Fibroblast of mammary gland (primary cell): Measurements from ENCODE around the gene PPP1R7.

Experiments
- DNase-seq: peaks from one replicate; pipeline ENCODE4 v3.0.0-alpha.2; 2010; ENCODE audit warnings: low read depth
- H3K4me3 ChIP-seq: 2 replicates; pipeline ENCODE4 v1.5.1; 2011; ENCODE audit warnings: low read depth, mild to moderate bottlenecking, low read length, moderate library complexity; ENCODE audit not compliant: control insufficient read depth
- CTCF ChIP-seq: conservative IDR thresholded peaks from 2 replicates; pipeline ENCODE4 v1.5.1; 2011; ENCODE audit warnings: low read depth, low read length, inconsistent platforms; ENCODE audit not compliant: control insufficient read depth, insufficient read depth

Gene PPP1R7

DNA sequence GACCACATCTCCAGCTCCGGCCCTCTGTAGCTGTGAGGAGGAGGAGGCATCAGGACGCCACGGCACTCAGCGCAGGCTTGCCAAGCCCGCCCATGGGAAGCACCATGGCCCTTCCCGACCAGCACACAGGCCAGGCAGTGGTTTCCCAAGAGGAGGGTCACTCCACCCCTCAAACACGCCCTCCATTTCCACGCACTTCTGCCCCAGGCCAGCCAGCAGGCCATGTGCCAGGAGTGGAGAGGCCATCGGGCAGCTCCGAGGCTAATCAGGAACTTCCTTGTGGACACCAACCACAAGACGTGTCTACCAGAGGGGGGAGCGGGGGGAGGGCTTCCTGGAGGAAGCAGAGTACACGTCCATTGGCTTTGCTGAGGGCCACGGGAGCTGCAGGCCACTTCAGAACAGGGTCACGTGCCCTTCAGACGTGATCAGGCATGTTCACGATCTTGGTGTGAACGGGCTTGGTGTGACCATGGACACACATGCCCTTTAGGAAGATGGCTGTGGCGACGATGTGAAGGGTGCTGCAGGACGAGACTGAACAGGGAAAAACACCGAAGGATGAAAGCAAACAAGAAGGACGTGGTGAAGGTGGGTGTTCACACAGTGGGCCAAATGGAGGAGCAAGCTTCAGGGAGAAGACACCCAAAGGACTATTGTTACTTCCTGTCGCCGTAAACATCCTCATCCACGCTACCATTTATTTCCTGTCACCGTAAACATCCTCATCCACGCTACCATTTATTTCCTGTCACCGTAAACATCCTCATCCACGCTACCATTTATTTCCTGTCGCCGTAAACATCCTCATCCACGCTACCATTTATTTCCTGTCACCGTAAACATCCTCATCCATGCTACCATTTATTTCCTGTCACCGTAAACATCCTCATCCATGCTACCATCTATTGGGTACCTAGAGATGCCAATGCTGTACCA is 41.7 kb upstream of the PPP1R7 start:
- no peak for TF ChIP-seq CTCF
- no peak for DNase-seq
- no peak overlapping the region for H3K4me3 ChIP-seq

- H3K4me3 ChIP-seq, result no peak overlapping the region
Observed at GRCh38 chr2:241109210-241110088, 40.8 kb upstream of the PPP1R7 start.

DNA sequence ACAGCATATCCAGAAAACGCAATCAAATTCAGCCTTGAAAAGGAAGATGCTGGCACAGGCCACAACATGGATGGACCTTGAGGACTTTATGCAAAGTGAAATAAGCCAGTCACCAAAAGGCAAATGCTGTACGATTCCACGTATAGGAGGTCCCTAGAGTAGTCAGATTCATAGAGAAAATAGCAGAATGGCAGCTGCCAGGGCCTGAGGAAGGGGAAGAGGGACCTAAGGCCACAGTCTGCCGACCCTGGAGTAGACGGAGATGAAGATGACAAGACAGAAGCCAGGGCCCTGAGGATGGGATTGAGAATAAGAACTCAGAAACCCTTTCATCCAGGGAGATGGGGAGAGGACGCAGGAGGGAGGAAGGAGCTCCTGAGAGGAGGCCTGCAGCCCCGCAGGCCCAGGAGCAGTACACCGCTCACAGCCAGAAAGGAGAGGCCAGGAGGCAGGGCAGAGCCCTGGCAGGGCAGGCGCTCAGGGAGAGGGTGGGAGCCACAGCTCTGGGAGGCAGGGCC is 40.1 kb upstream of the PPP1R7 start:
- no peak for DNase-seq
- no peak overlapping the region for H3K4me3 ChIP-seq
- no peak for TF ChIP-seq CTCF

More at GRCh38 chr2:241109210-241110088, 40.8 kb upstream of the PPP1R7 start:
- no peak for TF ChIP-seq CTCF
- no peak for DNase-seq

DNA sequence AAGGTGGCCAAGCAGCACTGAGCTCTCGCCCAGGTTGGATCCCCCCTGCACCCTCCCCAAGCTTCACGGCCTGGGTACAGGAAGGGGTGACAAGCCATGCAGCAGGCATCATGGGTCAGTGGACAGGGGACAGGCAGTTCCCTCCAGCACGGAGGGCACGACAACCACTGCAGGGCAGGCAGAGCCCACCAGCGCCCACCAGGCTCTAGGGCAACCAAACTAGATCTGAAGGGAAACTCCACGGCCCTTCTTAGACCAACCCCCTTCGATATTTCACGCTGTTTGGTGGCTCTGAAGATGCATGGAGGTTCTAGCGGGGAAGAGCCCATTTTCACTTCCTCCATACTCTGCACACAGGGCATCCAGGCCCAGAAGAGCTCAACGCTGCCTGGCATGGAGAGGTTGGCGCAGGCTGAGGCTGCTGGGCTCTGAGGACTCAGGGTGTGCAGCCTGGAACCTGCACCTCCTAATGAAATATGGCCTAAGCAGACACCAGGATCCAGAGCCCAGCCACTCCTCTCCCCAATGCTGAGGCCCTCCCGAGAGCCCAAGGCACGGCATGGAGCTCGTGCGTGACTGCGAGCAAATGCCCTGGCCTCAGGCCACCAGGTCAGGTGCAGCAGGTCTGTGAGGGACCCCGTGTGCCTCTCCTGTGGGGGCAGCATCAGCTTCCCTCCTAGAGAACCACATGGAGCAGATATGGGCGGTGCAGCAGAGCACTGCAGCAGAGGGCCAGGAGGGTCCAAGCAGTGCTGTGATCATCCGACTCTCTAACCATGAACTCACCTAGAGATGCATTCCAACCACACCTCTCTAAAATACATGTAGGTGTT is 39.4 kb upstream of the PPP1R7 start:
- TF ChIP-seq CTCF, result no peak
- DNase-seq, result no peak
- no peak overlapping the region for H3K4me3 ChIP-seq

- no peak for DNase-seq
- no peak for TF ChIP-seq CTCF
- no peak overlapping the region for H3K4me3 ChIP-seq
Observed at GRCh38 chr2:241111440-241111805, 38.8 kb upstream of the PPP1R7 start.

DNA sequence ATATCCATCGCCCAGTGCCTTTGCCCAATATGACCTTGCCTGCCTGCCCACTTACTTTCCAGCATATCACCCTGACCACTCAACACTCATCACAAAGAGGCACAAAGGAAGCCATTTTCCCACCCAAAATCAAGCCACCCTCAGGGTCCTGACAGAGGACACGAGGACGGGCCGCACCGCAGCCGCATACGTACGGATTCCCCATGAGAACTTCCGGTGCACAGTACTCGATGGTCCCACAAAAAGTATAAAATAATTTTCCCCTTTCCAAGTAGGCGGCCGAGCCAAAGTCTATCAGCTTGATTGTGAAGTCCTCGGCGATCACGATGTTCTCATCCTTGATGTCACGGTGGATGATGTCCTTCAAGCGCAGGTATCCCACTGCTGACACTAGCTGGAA is 38.2 kb upstream of the PPP1R7 start:
- no peak for DNase-seq
- TF ChIP-seq CTCF, result no peak
- H3K4me3 ChIP-seq, result no peak overlapping the region
